H1 (cell line): Measurements from ENCODE around the gene SMIM24. TPM values are rescaled to one million over a fixed set of nuclear protein-coding genes. Genes with fewer than 3 reads are reported as not detected.

Experiments
- CTCF ChIA-PET: fragments of 300-600 bp; sonication (Branson Sonifier 250); formaldehyde crosslinking; loops from one replicate; lab custom pipeline; 2021; ENCODE audit not compliant: partially characterized antibody; lab: Charles Lee
- POLR2A ChIA-PET: fragments of 300-600 bp; sonication (Branson Sonifier 250); formaldehyde crosslinking; loops from one replicate; lab custom pipeline; 2021; ENCODE audit warnings: inconsistent platforms; ENCODE audit not compliant: partially characterized antibody; lab: Charles Lee
- DNase-seq, 2 experiments: peaks; one replicate each; pipeline versions ENCODE4 v3.0.0 to v3.0.0-alpha.2; 2010 to 2022; ENCODE audit warnings: low spot score in 2 of 2, low read depth in 1 of 2, mixed read lengths in 1 of 2
- FAIRE-seq: peaks from 2 replicates; lab custom pipeline; 2011; peaks lifted over from hg19 to GRCh38; lab: Jason Lieb, UNC
- H2AFZ ChIP-seq: 2 replicates; pipeline ENCODE4 v1.8.1; 2012; ENCODE audit warnings: low read length, inconsistent platforms
- H2AK5ac ChIP-seq: 2 replicates; pipeline ENCODE4 v1.6.1; 2013; ENCODE audit warnings: low read depth, low read length
- H2BK120ac ChIP-seq: replicated peaks from 2 replicates; pipeline ENCODE3; 2013; ENCODE audit warnings: low read depth, low read length, inconsistent platforms
- H2BK12ac ChIP-seq: 2 replicates; pipeline ENCODE4 v1.6.1; 2013; ENCODE audit warnings: low read depth, low read length
- H2BK15ac ChIP-seq: 2 replicates; pipeline ENCODE4 v1.6.1; 2013; ENCODE audit warnings: low read length
- H2BK20ac ChIP-seq: 2 replicates; pipeline ENCODE4 v1.6.1; 2013; ENCODE audit warnings: low read length
- H2BK5ac ChIP-seq: 2 replicates; pipeline ENCODE4 v1.6.1; 2013; ENCODE audit warnings: low read depth, low read length
- H3K14ac ChIP-seq: 2 replicates; pipeline ENCODE4 v1.6.1; 2013; ENCODE audit warnings: inconsistent platforms; ENCODE audit not compliant: insufficient read length
- H3K18ac ChIP-seq: 2 replicates; pipeline ENCODE4 v1.6.1; 2013; ENCODE audit warnings: low read length; ENCODE audit errors: extremely low read depth
- H3K23ac ChIP-seq: 2 replicates; pipeline ENCODE4 v1.6.1; 2013; ENCODE audit warnings: inconsistent platforms; ENCODE audit not compliant: insufficient read length
- H3K23me2 ChIP-seq: 2 replicates; pipeline ENCODE4 v1.6.1; 2013; ENCODE audit warnings: low read depth, low read length
- H3K27ac ChIP-seq: 2 replicates; pipeline ENCODE4 v1.6.1; 2011; ENCODE audit warnings: low read depth, low read length, inconsistent platforms
- H3K27me3 ChIP-seq, 4 experiments: replicated peaks in 1 of 4; 1 replicate in 1 of 4; 2 replicates in 3 of 4; pipeline versions ENCODE4 v1.6.1 to v1.8.1; 2011 to 2013; ENCODE audit warnings: low read length in 3 of 4, mild to moderate bottlenecking in 3 of 4, inconsistent platforms in 2 of 4, mixed read lengths in 2 of 4, moderate library complexity in 1 of 4; ENCODE audit not compliant: control insufficient read depth in 3 of 4, insufficient read depth in 3 of 4; ENCODE audit errors: extremely low read depth in 1 of 4
- H3K36me3 ChIP-seq, 4 experiments: 2 replicates each; pipeline versions ENCODE4 v1.6.1 to v1.8.1; 2011 to 2013; ENCODE audit warnings: mild to moderate bottlenecking in 4 of 4, low read length in 3 of 4, moderate library complexity in 2 of 4, control low read depth in 1 of 4, inconsistent platforms in 1 of 4; ENCODE audit not compliant: insufficient read depth in 4 of 4, control insufficient read depth in 2 of 4
- H3K4ac ChIP-seq: replicated peaks from 2 replicates; pipeline ENCODE3; 2013; ENCODE audit warnings: low read length, low read depth, mixed read lengths, inconsistent platforms; ENCODE audit not compliant: insufficient read length
- H3K4me1 ChIP-seq, 4 experiments: replicated peaks in 1 of 4; 1 replicate in 1 of 4; 2 replicates in 3 of 4; pipeline versions ENCODE4 v1.6.1 to v1.8.1; 2011 to 2013; ENCODE audit warnings: low read length in 3 of 4, inconsistent platforms in 2 of 4, mixed read lengths in 1 of 4; ENCODE audit not compliant: insufficient read depth in 4 of 4, control insufficient read depth in 3 of 4
- H3K4me2 ChIP-seq, 2 experiments: 2 replicates each; pipeline versions ENCODE4 v1.6.1 to v1.8.1; 2011 to 2013; ENCODE audit warnings: low read depth in 2 of 2, low read length in 2 of 2, control low read depth in 1 of 2, inconsistent platforms in 1 of 2, mild to moderate bottlenecking in 1 of 2; ENCODE audit not compliant: insufficient read depth in 1 of 2
- H3K4me3 ChIP-seq, 4 experiments: fragments of 200-600, 300-600 bp in 1 of 4; sonication (generic), shearing (Covaris generic), sonication (Bioruptor Twin) in 1 of 4; 2 replicates each; pipeline versions ENCODE4 v1.5.1 to v1.8.1; 2011 to 2016; ENCODE audit warnings: low read length in 4 of 4, low read depth in 3 of 4, control low read depth in 2 of 4, inconsistent platforms in 2 of 4, mild to moderate bottlenecking in 2 of 4, mixed read lengths in 1 of 4, moderate library complexity in 1 of 4; ENCODE audit not compliant: insufficient read depth in 2 of 4; ENCODE audit errors: extremely low read depth in 1 of 4
- H3K56ac ChIP-seq: replicated peaks from 2 replicates; pipeline ENCODE3; 2013; ENCODE audit warnings: low read depth, mild to moderate bottlenecking, mixed read lengths, low read length, inconsistent platforms; ENCODE audit not compliant: insufficient read length
- H3K79me1 ChIP-seq: 2 replicates; pipeline ENCODE4 v1.6.1; 2013; ENCODE audit warnings: low read depth, low read length, control low read depth
- H3K79me2 ChIP-seq, 2 experiments: 2 replicates each; pipeline versions ENCODE4 v1.6.1 to v1.8.1; 2012 to 2013; ENCODE audit warnings: low read length in 2 of 2, mild to moderate bottlenecking in 2 of 2, inconsistent platforms in 1 of 2; ENCODE audit not compliant: insufficient read depth in 2 of 2, control insufficient read depth in 1 of 2
- H3K9ac ChIP-seq, 4 experiments: replicated peaks in 1 of 4; 1 replicate in 1 of 4; 2 replicates in 3 of 4; pipeline versions ENCODE4 v1.6.1 to v1.8.1; 2011 to 2013; ENCODE audit warnings: low read depth in 3 of 4, low read length in 3 of 4, control low read depth in 2 of 4, mild to moderate bottlenecking in 2 of 4, moderate library complexity in 2 of 4, inconsistent platforms in 1 of 4; ENCODE audit errors: extremely low read depth in 1 of 4
- H3K9me3 ChIP-seq, 2 experiments: 2 replicates each; pipeline versions ENCODE4 v1.6.1 to v1.8.1; 2012 to 2013; ENCODE audit warnings: mild to moderate bottlenecking in 2 of 2, moderate library complexity in 2 of 2, control low read depth in 1 of 2, inconsistent platforms in 1 of 2, low read depth in 1 of 2, low read length in 1 of 2, mixed read lengths in 1 of 2; ENCODE audit not compliant: insufficient read depth in 2 of 2
- H4K20me1 ChIP-seq, 2 experiments: replicated peaks in 1 of 2; 2 replicates each; pipeline versions ENCODE3 to v1.8.1; 2011 to 2013; ENCODE audit warnings: inconsistent platforms in 2 of 2, low read length in 2 of 2, mild to moderate bottlenecking in 1 of 2; ENCODE audit not compliant: insufficient read depth in 2 of 2, control insufficient read depth in 1 of 2
- H4K5ac ChIP-seq: 2 replicates; pipeline ENCODE4 v1.6.1; 2013; ENCODE audit warnings: low read length, low read depth, mixed read lengths, inconsistent platforms; ENCODE audit not compliant: insufficient read length
- H4K8ac ChIP-seq: 2 replicates; pipeline ENCODE4 v1.8.0; 2013; ENCODE audit warnings: mild to moderate bottlenecking, moderate library complexity, low read length, inconsistent platforms; ENCODE audit not compliant: insufficient read depth; ENCODE audit errors: extremely low read depth
- H4K91ac ChIP-seq: replicated peaks from 2 replicates; pipeline ENCODE3; 2013; ENCODE audit warnings: low read length, mixed read lengths, inconsistent platforms; ENCODE audit not compliant: insufficient read length
- E2F6 ChIP-seq: IDR thresholded peaks from 2 replicates; pipeline ENCODE4 v1.6.1; 2012; ENCODE audit warnings: inconsistent platforms
- FOSL1 ChIP-seq: IDR thresholded peaks from 2 replicates; pipeline ENCODE4 v1.6.1; 2011; ENCODE audit warnings: mild to moderate bottlenecking, low read depth, low read length, moderate library complexity; ENCODE audit not compliant: insufficient read depth
- GABPA ChIP-seq: IDR thresholded peaks from 2 replicates; pipeline ENCODE4 v1.6.1; 2011; ENCODE audit warnings: mild to moderate bottlenecking, low read length, moderate library complexity, borderline replicate concordance; ENCODE audit not compliant: insufficient read depth
- JUN ChIP-seq: IDR thresholded peaks from 2 replicates; pipeline ENCODE4 v1.6.1; 2011; ENCODE audit warnings: low read depth, mild to moderate bottlenecking, improper control_type of control experiment, low read length
- KDM5A ChIP-seq: fragments of 200-600 bp; IDR thresholded peaks from 2 replicates; pipeline ENCODE4 v1.7.1; 2012; ENCODE audit warnings: mild to moderate bottlenecking, low read length, inconsistent platforms, mixed read lengths
- MAX ChIP-seq: IDR thresholded peaks from 2 replicates; pipeline ENCODE4 v1.6.1; 2012; ENCODE audit warnings: inconsistent platforms
- NANOG ChIP-seq: IDR thresholded peaks from 2 replicates; pipeline ENCODE4 v1.6.1; 2011; ENCODE audit warnings: low read length, low read depth, mild to moderate bottlenecking, inconsistent platforms; ENCODE audit not compliant: insufficient read depth, poor library complexity, severe bottlenecking
- POLR2AphosphoS5 ChIP-seq: IDR thresholded peaks from 2 replicates; pipeline ENCODE4 v1.6.1; 2011; ENCODE audit warnings: low read depth, low read length
- POU5F1 ChIP-seq: IDR thresholded peaks from 2 replicates; pipeline ENCODE4 v1.6.1; 2011; ENCODE audit warnings: low read depth, mild to moderate bottlenecking, low read length, moderate library complexity
- SIRT6 ChIP-seq: IDR thresholded peaks from one replicate; pipeline ENCODE4 v1.7.1; 2012; ENCODE audit warnings: low read length, inconsistent platforms
- SP4 ChIP-seq: IDR thresholded peaks from 2 replicates; pipeline ENCODE4 v1.6.1; 2012; ENCODE audit warnings: low read length, inconsistent platforms
- TBP ChIP-seq: IDR thresholded peaks from 2 replicates; pipeline ENCODE4 v1.6.1; 2011; ENCODE audit warnings: low read depth, low read length, improper control_type of control experiment
- ZNF274 ChIP-seq: IDR thresholded peaks from 2 replicates; pipeline ENCODE4 v1.7.0; 2012; ENCODE audit warnings: low read length, borderline replicate concordance; ENCODE audit errors: extremely low read depth
- WGBS, 2 experiments: shearing (Covaris generic) in 1 of 2; methylation state at CpG; one replicate each; pipeline versions ENCODE4 v1.1.6 to v1.1.7; 2013 to 2015; ENCODE audit warnings: low lambda C conversion rate in 2 of 2, mixed read lengths in 2 of 2, inconsistent platforms in 1 of 2, low coverage in 1 of 2, missing lambda C conversion rate in 1 of 2; ENCODE audit not compliant: insufficient replicate concordance in 2 of 2, insufficient coverage in 1 of 2, insufficient read length in 1 of 2; ENCODE audit errors: extremely low coverage in 1 of 2, missing lambda C conversion rate in 1 of 2; 5-methylcytosine and 5-hydroxymethylcytosine counted together
- polyA plus RNA-seq, 7 experiments: library from polyadenylated mRNA; depleted of rRNA in 3 of 7; stranded (reverse) in 5 of 7; unstranded in 2 of 7; fragments of >200 nt in 5 of 7; fragments of 200-250 nt in 2 of 7; gene quantifications; 1 replicate in 5 of 7; 2 replicates in 1 of 7; 4 replicates in 1 of 7; pipeline versions ENCODE4 v1.2.1 to v1.2.3, GENCODE V29; 2011 to 2013; ENCODE audit warnings: missing spikeins in 2 of 7, mixed read lengths in 2 of 7
- total RNA-seq: library from RNA; stranded (reverse); fragmentation: NEBNext Ultra II Directional; extraction: Animal tissue kit (Norgen Biotek cat#: 25700); gene quantifications from 2 replicates; pipeline ENCODE4 v1.2.1, GENCODE V29; 2021

SMIM24 gene
- total and polyA plus RNA-seq, 2 of the 8 experiments (the other 6 are each of a cell fraction or from before 2014, with no cell fraction given): 3.8 to 4.5 TPM

GRCh38 chr19:3466635-3467034 is 13.7 kb downstream of the SMIM24 start:
- Histone ChIP-seq H4K20me1 (peaks cover 0 to 4% of the 10 kb centered on the region in 2 experiments), H2BK120ac (no peak overlapping the region), H2AFZ (no peak overlapping the region), H3K4me1 (peaks cover 0 to 5% (median 2%) of the 10 kb centered on the region in 4 experiments; a peak in 4 of 7 replicates), H4K5ac (no peak overlapping the region), H4K91ac (no peak overlapping the region), H3K79me1 (no peaks in the 10 kb centered on the region), H4K8ac (no peak overlapping the region), H3K36me3 (no peaks in the 10 kb centered on the region; a peak in 1 of 8 replicates), H3K56ac (no peak overlapping the region), H3K9ac (no peak overlapping the region), H2BK20ac (no peak overlapping the region), H3K23me2 (peaks cover 5% of the 10 kb centered on the region; the same call in 1 of the 2 replicates), H3K79me2 (no peaks in the 10 kb centered on the region), H2AK5ac (no peak overlapping the region), H3K4me2 (no peak overlapping the region), H3K4ac (no peak overlapping the region), H3K9me3 (peaks cover 6 to 10% of the 10 kb centered on the region in 2 experiments; a peak in 3 of 4 replicates), H3K14ac (no peak overlapping the region), H2BK5ac (no peak overlapping the region), H3K23ac (no peak overlapping the region), H3K27me3 (peaks cover 21 to 55% (median 43%) of the 10 kb centered on the region in 4 experiments), H2BK12ac (no peak overlapping the region), H3K4me3 (no peak overlapping the region), H2BK15ac (no peak overlapping the region), H3K27ac (no peak overlapping the region), H3K18ac (no peak overlapping the region)
- CTCF ChIA-PET: interaction anchor here (1.0 to 1.7 kb wide), 4 partner anchors 11 to 141 kb away, joined by 3 to 5 read pairs (median 4); no protein-coding TSS in a partner anchor
- WGBS, 2 experiments: 65% methylated on average over 6 of the region's 9 CpGs; no CpG with 5 or more reads in 1 of the 2 experiments
- FAIRE-seq (no peak), DNase-seq (no peak)
- POLR2A ChIA-PET: no interaction called here
- TF ChIP-seq E2F6: no peak
- TF ChIP-seq ZNF274: no peak
- TF ChIP-seq MAX: no peak
- TF ChIP-seq NANOG: no peak
- no peak for TF ChIP-seq KDM5A
- no peak for TF ChIP-seq FOSL1
- TF ChIP-seq SIRT6: no peak
- TF ChIP-seq JUN: no peak
- TF ChIP-seq GABPA: no peak
- TF ChIP-seq POU5F1: no peak
- no peak for TF ChIP-seq TBP
- TF ChIP-seq SP4: no peak
- no peak for TF ChIP-seq POLR2AphosphoS5
